Measurements from ENCODE around the gene FGD2. TPM values are rescaled to one million over a fixed set of nuclear protein-coding genes. Genes with fewer than 3 reads are reported as not detected.
"Not testable (repeated sequence)": the region's sequence is repeated elsewhere in the genome, so short reads cannot be mapped to it uniquely, and the experiment has no call there.

Gene FGD2
- total RNA-seq, 5 donors from 2014 or later (not counting 1 experiment from before 2014, with no cell fraction given): 2.8 to 11.1 (median 3.3) TPM

GRCh38 chr6:37041521-37041920 is 36.1 kb downstream of the FGD2 start:
- no peak for DNase-seq
- Histone ChIP-seq H3K4me1 (ENCODE audit: control insufficient read depth in 1 of 2, extremely low read depth in 1 of 2, insufficient read depth in 2 of 2, low read length in 2 of 2) (peaks cover 3 to 7% of the 10 kb centered on the region in 2 experiments), H3K9me3 (no peaks in the 10 kb centered on the region), H3K36me3 (ENCODE audit: control insufficient read depth in 2 of 2, extremely low read depth in 1 of 2, insufficient read depth in 1 of 2, low read length in 1 of 2) (no peaks in the 10 kb centered on the region), H3K27ac (ENCODE audit: low read length) (no peak overlapping the region), H3K4me3 (ENCODE audit: control insufficient read depth in 1 of 2, extremely low read depth in 1 of 2, low read length in 1 of 2) (no peak overlapping the region), H3K27me3 (replicated peaks in 1 of 2; ENCODE audit: control insufficient read depth in 2 of 2, extremely low read depth in 1 of 2, insufficient read depth in 2 of 2, low read length in 1 of 2) (no peaks in the 10 kb centered on the region)
- H3K9me3 Mint-ChIP-seq: no peaks in the 10 kb centered on the region
- peak overlapping the region; percentile 42 to 72 for H3K27ac Mint-ChIP-seq
- H3K4me3 Mint-ChIP-seq: no peak overlapping the region
- H3K36me3 Mint-ChIP-seq: no peaks in the 10 kb centered on the region
- no peak for ATAC-seq (replicated peaks in 1 of 4)
- POLR2A ChIA-PET: no interaction called here
- CTCF ChIA-PET: interaction anchor here in 1 of 2 donors (0.5 kb wide), 1 partner anchor 142 kb away, joined by 5 read pairs; no protein-coding TSS in a partner anchor
- H3K27me3 Mint-ChIP-seq: no peaks in the 10 kb centered on the region
- WGBS (ENCODE audit: insufficient coverage): 89% methylated on average over 3 of the region's 6 CpGs
- peaks cover 18 to 31% (median 30%) of the 10 kb centered on the region in 3 donors for H3K4me1 Mint-ChIP-seq

- Histone ChIP-seq H3K36me3 (ENCODE audit: control insufficient read depth in 2 of 2, extremely low read depth in 1 of 2, insufficient read depth in 1 of 2, low read length in 1 of 2) (no peaks in the 10 kb centered on the region), H3K4me3 (ENCODE audit: control insufficient read depth in 1 of 2, extremely low read depth in 1 of 2, low read length in 1 of 2) (no peak overlapping the region), H3K9me3 (no peaks in the 10 kb centered on the region), H3K4me1 (ENCODE audit: control insufficient read depth in 1 of 2, extremely low read depth in 1 of 2, insufficient read depth in 2 of 2, low read length in 2 of 2) (peaks cover 5 to 13% of the 10 kb centered on the region in 2 experiments), H3K27ac (ENCODE audit: low read length) (no peak overlapping the region), H3K27me3 (replicated peaks in 1 of 2; ENCODE audit: control insufficient read depth in 2 of 2, extremely low read depth in 1 of 2, insufficient read depth in 2 of 2, low read length in 1 of 2) (no peaks in the 10 kb centered on the region)
- Mint-ChIP-seq H3K27me3 (no peaks in the 10 kb centered on the region), H3K4me1 (peaks cover 25 to 37% (median 36%) of the 10 kb centered on the region in 3 donors), H3K27ac (peak overlapping the region; percentile 39 to 46), H3K36me3 (no peaks in the 10 kb centered on the region), H3K9me3 (no peaks in the 10 kb centered on the region), H3K4me3 (no peak overlapping the region)
- ChIA-PET CTCF (interaction anchor here in 1 of 2 donors (0.5 to 0.6 kb wide), 2 partner anchors 129 to 142 kb away, joined by 3 to 5 read pairs; no protein-coding TSS in a partner anchor), POLR2A (no interaction called here)
- WGBS (ENCODE audit: insufficient coverage): no CpG with 5 or more reads among the region's 3 CpGs
- DNase-seq: no peak
- ATAC-seq (replicated peaks in 1 of 4): no peak
Measured at GRCh38 chr6:37042150-37042549, 36.7 kb downstream of the FGD2 start.

GRCh38 chr6:37043091-37043490 is 37.6 kb downstream of the FGD2 start:
- CTCF ChIA-PET; H3K36me3 ChIP-seq (ENCODE audit: control insufficient read depth in 2 of 2, extremely low read depth in 1 of 2, insufficient read depth in 1 of 2, low read length in 1 of 2); H3K4me3 ChIP-seq (ENCODE audit: control insufficient read depth in 1 of 2, extremely low read depth in 1 of 2, low read length in 1 of 2); H3K27me3 Mint-ChIP-seq; H3K9me3 ChIP-seq; ATAC-seq (replicated peaks in 1 of 4); H3K27me3 ChIP-seq (replicated peaks in 1 of 2; ENCODE audit: control insufficient read depth in 2 of 2, extremely low read depth in 1 of 2, insufficient read depth in 2 of 2, low read length in 1 of 2); H3K9me3 Mint-ChIP-seq; H3K36me3 Mint-ChIP-seq; H3K27ac Mint-ChIP-seq; POLR2A ChIA-PET; DNase-seq; H3K4me3 Mint-ChIP-seq; H3K27ac ChIP-seq (ENCODE audit: low read length): not testable (repeated sequence)
- H3K4me1 ChIP-seq (ENCODE audit: control insufficient read depth in 1 of 2, extremely low read depth in 1 of 2, insufficient read depth in 2 of 2, low read length in 2 of 2): peaks cover 13 to 23% of the 10 kb centered on the region in 2 experiments
- H3K4me1 Mint-ChIP-seq: peaks cover 34 to 47% (median 46%) of the 10 kb centered on the region in 3 donors
- WGBS (ENCODE audit: insufficient coverage): no CpG with 5 or more reads among the region's 3 CpGs

- H3K9me3 ChIP-seq: no peaks in the 10 kb centered on the region
- peaks cover 46 to 65% of the 10 kb centered on the region in 2 experiments for H3K4me1 ChIP-seq (ENCODE audit: control insufficient read depth in 1 of 2, extremely low read depth in 1 of 2, insufficient read depth in 2 of 2, low read length in 2 of 2)
- no peaks in the 10 kb centered on the region for H3K36me3 Mint-ChIP-seq
- H3K4me1 Mint-ChIP-seq: peaks cover 68 to 72% (median 68%) of the 10 kb centered on the region in 3 donors
- no peak overlapping the region for H3K4me3 ChIP-seq (ENCODE audit: control insufficient read depth in 1 of 2, extremely low read depth in 1 of 2, low read length in 1 of 2)
- ATAC-seq (replicated peaks in 1 of 4) (no peak), DNase-seq (no peak)
- H3K36me3 ChIP-seq (ENCODE audit: control insufficient read depth in 2 of 2, extremely low read depth in 1 of 2, insufficient read depth in 1 of 2, low read length in 1 of 2): no peaks in the 10 kb centered on the region
- POLR2A ChIA-PET: no interaction called here
- H3K27ac ChIP-seq (ENCODE audit: low read length): peak overlapping the region; percentile 93
- no peaks in the 10 kb centered on the region for H3K27me3 Mint-ChIP-seq
- no peaks in the 10 kb centered on the region for H3K9me3 Mint-ChIP-seq
- no peaks in the 10 kb centered on the region for H3K27me3 ChIP-seq (replicated peaks in 1 of 2; ENCODE audit: control insufficient read depth in 2 of 2, extremely low read depth in 1 of 2, insufficient read depth in 2 of 2, low read length in 1 of 2)
- peak overlapping the region; percentile 94 to 95 for H3K27ac Mint-ChIP-seq
- CTCF ChIA-PET: interaction anchor here (0.5 to 8.9 kb wide), 7 partner anchors 17 to 124 kb away, joined by 3 to 74 read pairs (median 5); partner anchors contain the start of gene PIM1 (in 1 of the 2)
- peak overlapping the region in 1 of 3 donors; percentile 72 for H3K4me3 Mint-ChIP-seq
- WGBS (ENCODE audit: insufficient coverage): 69% methylated on average over 5 of the region's 5 CpGs
Measured at GRCh38 chr6:37047346-37047688, 41.9 kb downstream of the FGD2 start.

GRCh38 chr6:37047689-37048402 is 42.4 kb downstream of the FGD2 start:
- Mint-ChIP-seq H3K36me3 (no peaks in the 10 kb centered on the region), H3K27ac (peak overlapping the region; percentile 94 to 95), H3K4me3 (peak overlapping the region in 2 of 3 donors; percentile 36 to 72), H3K27me3 (no peaks in the 10 kb centered on the region), H3K4me1 (peaks cover 68 to 72% (median 68%) of the 10 kb centered on the region in 3 donors), H3K9me3 (no peaks in the 10 kb centered on the region)
- 53% methylated on average over 5 of the region's 10 CpGs for whole genome bisulfite sequencing (ENCODE audit: insufficient coverage)
- ChIA-PET POLR2A (interaction anchor here (0.6 kb wide), 2 partner anchors 20 to 92 kb away, joined by 6 read pairs; no protein-coding TSS in a partner anchor), CTCF (interaction anchor here (0.5 to 8.9 kb wide), 10 partner anchors 17 to 163 kb away, joined by 3 to 74 read pairs (median 4); partner anchors contain the start of gene PIM1 (in 1 of the 2))
- H3K36me3 ChIP-seq (ENCODE audit: control insufficient read depth in 2 of 2, extremely low read depth in 1 of 2, insufficient read depth in 1 of 2, low read length in 1 of 2): no peaks in the 10 kb centered on the region
- H3K4me1 ChIP-seq (ENCODE audit: control insufficient read depth in 1 of 2, extremely low read depth in 1 of 2, insufficient read depth in 2 of 2, low read length in 2 of 2): peaks cover 46 to 66% of the 10 kb centered on the region in 2 experiments
- H3K9me3 ChIP-seq: no peaks in the 10 kb centered on the region
- no peak for ATAC-seq (replicated peaks in 1 of 4)
- H3K27me3 ChIP-seq (replicated peaks in 1 of 2; ENCODE audit: control insufficient read depth in 2 of 2, extremely low read depth in 1 of 2, insufficient read depth in 2 of 2, low read length in 1 of 2): no peaks in the 10 kb centered on the region
- peak in 1 of 35 experiments; percentile 32 for DNase-seq
- peak overlapping the region; percentile 93 for H3K27ac ChIP-seq (ENCODE audit: low read length)
- no peak overlapping the region for H3K4me3 ChIP-seq (ENCODE audit: control insufficient read depth in 1 of 2, extremely low read depth in 1 of 2, low read length in 1 of 2)

- ATAC-seq (replicated peaks in 1 of 4): no peak
- H3K4me3 Mint-ChIP-seq: peak overlapping the region; percentile 57 to 72 (median 67)
- Histone ChIP-seq H3K4me1 (ENCODE audit: control insufficient read depth in 1 of 2, extremely low read depth in 1 of 2, insufficient read depth in 2 of 2, low read length in 2 of 2) (peaks cover 46 to 66% of the 10 kb centered on the region in 2 experiments), H3K4me3 (ENCODE audit: control insufficient read depth in 1 of 2, extremely low read depth in 1 of 2, low read length in 1 of 2) (no peak overlapping the region), H3K9me3 (no peaks in the 10 kb centered on the region), H3K36me3 (ENCODE audit: control insufficient read depth in 2 of 2, extremely low read depth in 1 of 2, insufficient read depth in 1 of 2, low read length in 1 of 2) (no peaks in the 10 kb centered on the region), H3K27ac (ENCODE audit: low read length) (peak overlapping the region; percentile 93), H3K27me3 (replicated peaks in 1 of 2; ENCODE audit: control insufficient read depth in 2 of 2, extremely low read depth in 1 of 2, insufficient read depth in 2 of 2, low read length in 1 of 2) (no peaks in the 10 kb centered on the region)
- peak overlapping the region; percentile 94 to 95 for H3K27ac Mint-ChIP-seq
- H3K9me3 Mint-ChIP-seq: no peaks in the 10 kb centered on the region
- no peaks in the 10 kb centered on the region for H3K36me3 Mint-ChIP-seq
- DNase-seq: no peak
- ChIA-PET CTCF (interaction anchor here (0.7 to 8.9 kb wide), 6 partner anchors 25 to 163 kb away, joined by 3 to 74 read pairs (median 3); partner anchors contain the start of gene PIM1 (in 1 of the 2)), POLR2A (interaction anchor here (0.6 kb wide), 2 partner anchors 20 to 91 kb away, joined by 6 read pairs; no protein-coding TSS in a partner anchor)
- WGBS (ENCODE audit: insufficient coverage): 0% methylated on average over 1 of the region's 3 CpGs
- no peaks in the 10 kb centered on the region for H3K27me3 Mint-ChIP-seq
- peaks cover 68 to 71% (median 68%) of the 10 kb centered on the region in 3 donors for H3K4me1 Mint-ChIP-seq
Measured at GRCh38 chr6:37048403-37048850, 43.0 kb downstream of the FGD2 start.
